Hematopoietic multipotent progenitor cell treated with erythropoietin and hydrocortisone succinate and interleukin-3 and kit ligand, for 6 days (in vitro differentiated cells): ENCODE results near the gene KCNMB2.
A peak's percentile ranks its signal among the peaks of the same experiment; 100 is the strongest.

Experiments
- DNase-seq: peaks from one replicate; pipeline ENCODE4 v3.0.0-alpha.2; 2015

Gene KCNMB2

GRCh38 chr3:178583963-178584575 lies 47.8 kb downstream of the KCNMB2 start:
- no peak for DNase-seq

GRCh38 chr3:178584722-178585380 lies 48.6 kb downstream of the KCNMB2 start:
- no peak for DNase-seq

- no peak for DNase-seq
Measured at GRCh38 chr3:178585454-178585853, 49.2 kb downstream of the KCNMB2 start.

GRCh38 chr3:178586076-178586475 lies 49.8 kb downstream of the KCNMB2 start:
- DNase-seq, result no peak

- DNase-seq, result no peak
Measured at GRCh38 chr3:178588628-178589027, 52.4 kb downstream of the KCNMB2 start.

- DNase-seq, result no peak
Measured at GRCh38 chr3:178593786-178594185, 57.5 kb downstream of the KCNMB2 start.

- no peak for DNase-seq
Measured at GRCh38 chr3:178597371-178597770, 61.1 kb downstream of the KCNMB2 start.

- DNase-seq, result no peak
Measured at GRCh38 chr3:178602856-178603255, 66.6 kb downstream of the KCNMB2 start.

- no peak for DNase-seq
Measured at GRCh38 chr3:178603735-178604134, 67.5 kb downstream of the KCNMB2 start.

GRCh38 chr3:178618197-178618596 lies 82.0 kb downstream of the KCNMB2 start:
- DNase-seq, result peak; percentile 2

GRCh38 chr3:178618896-178619295 lies 82.7 kb downstream of the KCNMB2 start:
- DNase-seq, result no peak

GRCh38 chr3:178623666-178624255 lies 87.5 kb downstream of the KCNMB2 start:
- no peak for DNase-seq

GRCh38 chr3:178624276-178624675 lies 88.0 kb downstream of the KCNMB2 start:
- no peak for DNase-seq

- DNase-seq, result no peak
Measured at GRCh38 chr3:178625053-178625600, 88.9 kb downstream of the KCNMB2 start.

GRCh38 chr3:178628037-178628436 lies 91.8 kb downstream of the KCNMB2 start:
- no peak for DNase-seq

- no peak for DNase-seq
Measured at GRCh38 chr3:178629430-178630178, 93.4 kb downstream of the KCNMB2 start.

- no peak for DNase-seq
Measured at GRCh38 chr3:178631950-178632349, 95.7 kb downstream of the KCNMB2 start.

- no peak for DNase-seq
Measured at GRCh38 chr3:178634975-178635374, 98.7 kb downstream of the KCNMB2 start.

GRCh38 chr3:178637802-178638201 lies 101.6 kb downstream of the KCNMB2 start:
- no peak for DNase-seq

GRCh38 chr3:178645503-178645902 lies 109.3 kb downstream of the KCNMB2 start:
- no peak for DNase-seq

- DNase-seq, result no peak
Measured at GRCh38 chr3:178646186-178646862, 110.1 kb downstream of the KCNMB2 start.

GRCh38 chr3:178655488-178655887 lies 119.3 kb downstream of the KCNMB2 start:
- DNase-seq, result no peak
